GM10847 (cell line): ENCODE measurements around the gene ATXN1.

Experiments
- POLR2A ChIP-seq: IDR thresholded peaks from 2 replicates; pipeline ENCODE4 v1.6.1; 2011; ENCODE audit not compliant: insufficient read length; ENCODE audit errors: extremely low read depth

ATXN1 gene

DNA sequence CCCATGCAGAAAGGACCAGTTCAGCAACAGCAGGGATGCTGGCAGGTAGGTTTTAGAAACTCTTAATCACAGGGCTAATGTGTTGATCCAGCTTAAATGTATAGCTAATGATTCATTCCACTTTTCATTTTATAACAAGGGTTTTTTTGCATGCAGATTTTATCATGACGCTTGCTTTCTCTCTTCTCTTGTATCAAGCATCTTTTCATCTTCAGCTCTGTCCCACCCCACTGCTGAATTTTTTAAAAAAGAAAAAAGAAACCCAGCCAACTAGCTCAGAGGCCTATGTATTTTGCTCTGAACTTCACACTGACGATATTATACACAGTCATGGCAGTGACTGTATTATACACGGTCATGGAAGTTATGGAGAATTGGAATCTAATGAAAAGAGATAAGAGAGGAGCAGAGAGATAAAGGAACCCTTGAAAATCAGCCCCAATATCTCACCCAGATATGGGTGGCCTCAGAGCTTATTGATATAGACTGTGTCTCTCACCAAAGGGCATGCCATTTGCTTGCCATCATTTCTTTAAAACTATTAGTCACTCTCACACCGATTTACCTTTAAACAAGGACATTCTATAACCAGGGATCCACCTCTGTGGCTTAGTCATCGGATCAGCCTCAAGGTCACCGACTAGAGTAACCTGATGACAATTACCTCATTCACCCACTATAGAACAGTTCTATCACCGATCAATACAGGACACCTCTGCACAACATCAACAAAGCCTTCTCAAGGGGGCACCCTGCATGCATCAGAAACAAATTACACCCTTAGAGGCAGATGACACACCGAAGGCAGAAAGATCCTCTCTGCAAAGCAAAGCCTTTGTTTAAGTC lies 222.0 kb downstream of the ATXN1 start:
- TF ChIP-seq POLR2A = no peak

DNA sequence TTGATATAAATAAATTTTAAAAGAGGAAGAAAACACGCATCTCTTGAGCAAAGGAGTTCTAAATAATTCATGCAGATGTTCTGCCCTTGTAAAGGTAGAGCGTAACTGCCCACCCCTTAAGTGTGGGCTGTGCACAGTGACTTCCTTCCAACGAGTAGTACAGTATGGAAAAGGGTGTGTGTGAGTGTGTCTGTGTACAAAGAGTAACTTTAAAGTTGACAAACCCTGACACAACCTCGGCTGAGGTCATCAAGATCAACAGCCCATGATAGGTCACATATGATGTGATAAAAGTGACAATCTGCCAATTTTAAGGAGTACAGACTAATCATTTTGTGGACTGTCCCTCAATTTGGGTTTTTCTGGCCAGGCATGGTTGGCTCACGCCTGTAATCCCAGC lies 225.7 kb downstream of the ATXN1 start:
- TF ChIP-seq POLR2A = no peak

DNA sequence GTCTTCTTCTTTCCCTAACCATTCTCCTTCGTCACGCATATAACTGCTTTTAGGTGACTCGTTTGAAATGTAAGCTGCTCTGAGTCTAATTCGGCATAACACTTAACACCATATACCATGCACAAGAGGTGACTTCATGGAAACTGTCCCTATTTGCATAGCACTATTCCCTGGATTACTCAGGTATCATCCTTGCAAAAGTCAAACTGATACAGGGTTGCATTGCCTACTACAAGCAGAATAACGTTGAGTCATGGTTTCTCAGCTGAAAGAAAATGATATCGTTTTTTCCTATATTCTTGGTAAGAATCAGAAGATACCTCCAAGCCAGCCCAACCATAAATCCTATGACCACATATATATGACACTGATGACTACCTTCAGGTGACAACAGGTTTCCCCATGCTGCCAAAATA lies 227.5 kb downstream of the ATXN1 start:
- TF ChIP-seq POLR2A = no peak

DNA sequence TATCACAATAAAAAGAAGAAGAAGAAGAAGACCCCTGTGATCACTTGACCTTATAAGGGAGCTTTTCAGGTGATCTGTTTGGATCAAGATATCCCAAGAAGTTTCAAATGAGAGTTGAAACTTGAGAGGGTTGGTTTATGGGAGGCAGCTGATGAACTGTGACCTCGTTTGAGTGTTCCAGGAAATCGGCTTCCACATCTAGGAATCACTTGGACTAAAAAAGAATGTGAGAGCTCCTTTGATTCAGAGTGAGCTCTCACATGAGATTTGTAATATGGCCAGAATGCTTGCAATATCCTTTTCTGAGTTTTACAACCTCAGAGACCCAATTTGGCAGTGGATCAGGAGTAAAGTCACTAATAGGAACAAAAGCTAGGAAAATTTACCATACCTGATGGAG lies 228.1 kb downstream of the ATXN1 start:
- no peak for TF ChIP-seq POLR2A

DNA sequence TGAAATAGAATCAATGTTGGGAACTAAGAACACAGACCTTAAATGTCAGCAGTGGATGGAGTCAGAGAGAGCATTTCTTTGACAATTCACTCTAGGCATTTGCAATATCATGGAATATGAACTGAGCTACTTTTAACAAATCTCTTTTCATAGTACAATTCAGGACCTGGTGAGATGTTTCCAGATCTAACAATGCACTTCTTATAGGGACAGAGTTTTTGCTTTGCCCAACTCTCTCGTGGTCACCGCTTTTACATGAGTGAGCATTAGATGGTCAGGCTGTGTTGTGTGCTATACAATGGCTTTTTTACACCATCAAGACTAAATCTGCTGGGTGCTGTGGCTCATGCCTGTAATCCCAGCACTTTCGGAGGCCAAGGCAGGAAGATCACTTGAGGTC lies 233.6 kb downstream of the ATXN1 start:
- TF ChIP-seq POLR2A = no peak

DNA sequence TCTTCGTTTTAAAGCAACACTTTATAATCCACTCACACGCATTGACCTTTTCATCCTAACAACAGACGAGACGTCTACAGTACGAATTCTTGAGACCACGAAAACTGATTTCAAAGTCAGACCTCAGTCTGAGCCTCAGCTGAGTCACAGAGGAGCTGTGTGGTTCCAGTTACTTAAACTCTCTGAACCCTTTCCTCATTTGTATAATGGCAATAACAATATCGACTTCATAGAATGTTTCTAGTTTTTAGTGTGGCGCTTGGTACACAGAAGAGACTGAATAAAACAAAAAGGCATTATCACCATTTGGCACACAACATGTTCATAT lies 236.9 kb downstream of the ATXN1 start:
- TF ChIP-seq POLR2A = no peak

DNA sequence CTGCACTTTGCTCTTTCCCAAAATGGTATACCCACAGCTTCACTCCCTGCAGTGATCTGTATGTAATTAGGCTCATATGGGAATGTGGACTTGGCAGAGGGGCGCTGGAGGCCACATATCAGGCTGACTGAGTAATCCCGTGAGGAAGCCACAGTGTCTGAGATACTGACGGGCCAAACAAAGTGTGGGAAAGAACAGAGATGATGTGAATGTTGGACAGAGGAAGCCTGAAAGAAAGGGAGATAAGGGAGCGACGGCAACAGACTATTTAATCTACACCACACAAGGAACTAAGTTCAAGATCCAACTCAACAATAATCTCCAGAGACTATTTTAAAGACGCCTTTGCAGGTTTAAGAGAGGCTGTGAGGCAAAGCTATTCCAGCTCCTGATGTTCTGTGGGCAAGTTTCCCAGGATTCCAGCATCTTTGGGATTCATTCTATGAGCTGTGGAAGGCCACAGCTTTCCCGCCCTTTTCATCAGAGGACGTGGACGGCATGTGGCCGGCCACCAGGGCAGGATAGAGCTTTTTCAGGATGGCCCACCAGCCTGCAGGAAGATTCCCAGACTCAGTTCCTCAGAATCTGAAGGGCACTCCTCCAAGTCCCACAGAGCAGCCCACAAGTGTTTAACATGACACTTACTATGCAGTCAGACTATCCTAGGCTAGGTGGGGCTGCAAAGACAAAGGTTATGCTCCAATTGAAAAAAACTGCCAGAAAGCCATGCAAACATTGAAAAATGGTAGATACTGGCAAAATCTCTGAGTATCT lies 237.5 kb downstream of the ATXN1 start:
- TF ChIP-seq POLR2A = no peak

DNA sequence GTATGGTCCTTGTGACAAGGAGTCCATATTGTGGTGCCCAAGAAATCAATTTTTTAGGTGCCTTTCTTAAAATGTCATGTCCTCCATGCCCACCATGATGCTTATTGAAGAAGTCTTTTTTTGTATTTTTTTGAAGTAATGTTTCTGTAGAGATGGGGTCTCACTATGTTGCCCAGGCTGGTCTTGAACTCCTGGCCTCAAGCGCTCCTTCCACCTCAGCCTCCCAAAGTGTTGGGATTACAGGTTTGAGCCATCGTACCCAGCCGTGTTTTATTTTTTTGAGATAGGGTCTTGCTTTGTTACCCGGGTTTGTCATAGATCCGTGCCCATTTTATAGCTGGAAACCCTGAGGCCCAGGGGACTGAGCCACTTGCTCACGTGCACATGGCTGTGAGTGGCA lies 238.3 kb downstream of the ATXN1 start:
- no peak for TF ChIP-seq POLR2A

DNA sequence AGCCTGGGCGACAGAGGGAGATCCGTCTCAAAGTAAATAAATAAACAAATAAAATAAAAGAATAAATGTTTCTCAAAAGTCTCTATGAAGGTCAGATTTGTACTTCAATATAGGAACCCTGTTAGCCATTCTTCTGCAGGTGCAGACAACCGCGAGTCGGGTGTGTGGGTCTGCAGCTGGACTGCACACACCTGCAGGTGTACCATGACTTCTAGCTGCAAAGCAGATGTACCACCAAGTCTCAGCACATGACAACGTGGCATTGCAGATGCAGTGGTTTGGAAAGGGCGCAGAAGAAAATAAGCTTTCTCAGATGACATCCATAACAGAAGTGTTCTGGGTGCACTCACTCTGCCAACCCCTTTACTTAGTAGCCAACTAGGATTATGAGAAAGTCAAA lies 239.7 kb downstream of the ATXN1 start:
- no peak for TF ChIP-seq POLR2A

DNA sequence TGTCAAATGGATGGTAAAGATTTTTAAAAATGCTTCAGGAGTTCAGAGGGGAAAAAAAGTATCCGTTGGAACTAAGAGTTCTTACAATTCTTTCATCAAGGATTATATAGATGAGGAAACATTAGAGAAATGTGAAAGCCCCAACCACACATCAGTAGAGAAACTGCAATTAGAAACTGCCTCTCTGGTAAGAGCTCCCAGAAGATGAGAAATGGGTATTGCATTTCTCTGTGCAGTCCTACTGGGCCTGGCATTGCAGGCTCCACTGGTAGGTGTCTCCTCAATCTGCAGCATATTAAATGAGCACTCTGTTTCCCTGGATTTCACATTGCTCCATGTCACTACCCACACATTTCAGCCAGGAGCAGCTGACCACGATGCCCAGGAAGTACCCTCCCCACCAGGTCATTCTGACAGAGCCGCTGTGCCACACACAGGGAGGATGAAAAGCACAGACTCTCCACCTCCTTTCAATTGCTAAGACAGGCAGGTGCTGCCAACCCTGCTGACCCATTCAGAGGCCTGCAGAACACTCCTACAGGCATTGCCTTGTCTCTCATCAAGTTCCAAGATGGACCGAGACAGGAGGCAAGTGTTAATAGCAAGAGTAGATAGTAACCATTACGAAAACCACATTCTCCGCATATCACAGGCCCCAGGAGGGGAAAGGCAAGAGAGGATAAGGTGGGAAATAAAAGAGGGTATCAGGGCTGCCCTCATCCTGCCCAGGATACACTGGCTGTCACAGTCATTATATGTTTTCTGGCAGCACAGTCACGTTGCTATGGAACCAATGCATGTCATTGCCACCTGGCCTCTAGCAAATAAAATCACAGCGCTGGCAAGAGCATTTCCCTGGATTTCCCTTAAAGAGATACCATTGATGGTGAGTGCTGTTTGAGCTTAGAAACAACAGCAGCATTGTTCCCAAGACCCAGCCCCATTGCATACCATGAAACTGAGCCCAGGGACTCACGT lies 241.7 kb downstream of the ATXN1 start:
- TF ChIP-seq POLR2A = no peak

DNA sequence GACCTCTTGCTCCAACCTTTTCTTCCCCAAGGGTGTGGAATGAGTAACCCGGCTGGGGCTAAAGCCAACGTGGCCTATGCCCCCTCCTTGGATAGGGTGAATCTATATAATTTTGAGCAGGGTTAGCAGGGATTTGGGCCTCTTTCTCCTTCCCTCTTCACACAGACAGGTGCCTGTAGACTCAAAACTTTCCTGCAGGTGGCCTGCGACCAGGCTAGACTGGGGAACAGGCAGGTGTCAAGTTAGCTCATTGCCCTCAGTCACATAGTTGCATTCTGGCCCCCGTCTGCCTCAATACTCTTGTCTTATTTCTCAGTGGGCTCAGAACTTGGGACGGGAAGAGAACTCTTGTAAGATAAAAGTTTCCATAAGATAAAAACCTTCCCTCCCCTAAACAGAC lies 243.0 kb downstream of the ATXN1 start:
- no peak for TF ChIP-seq POLR2A

DNA sequence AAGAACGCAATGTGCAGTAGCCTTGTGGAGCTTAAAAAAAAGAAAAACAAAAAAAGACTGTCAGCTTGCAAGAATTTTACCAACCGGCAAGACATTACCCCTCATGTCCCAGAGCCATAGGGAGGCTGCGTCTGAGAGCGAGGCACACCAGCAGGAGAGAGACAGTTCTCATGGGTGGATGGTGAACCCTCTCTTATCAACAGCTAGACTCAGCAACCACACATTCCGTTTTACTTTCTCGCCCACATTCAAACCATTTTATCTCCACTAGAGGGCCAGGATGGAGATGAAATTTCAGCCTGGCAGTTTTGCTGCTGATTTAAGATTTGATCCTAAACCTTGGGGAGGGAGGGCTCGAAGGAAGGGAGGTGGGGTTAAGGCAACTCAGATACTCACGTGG lies 247.0 kb downstream of the ATXN1 start:
- no peak for TF ChIP-seq POLR2A

DNA sequence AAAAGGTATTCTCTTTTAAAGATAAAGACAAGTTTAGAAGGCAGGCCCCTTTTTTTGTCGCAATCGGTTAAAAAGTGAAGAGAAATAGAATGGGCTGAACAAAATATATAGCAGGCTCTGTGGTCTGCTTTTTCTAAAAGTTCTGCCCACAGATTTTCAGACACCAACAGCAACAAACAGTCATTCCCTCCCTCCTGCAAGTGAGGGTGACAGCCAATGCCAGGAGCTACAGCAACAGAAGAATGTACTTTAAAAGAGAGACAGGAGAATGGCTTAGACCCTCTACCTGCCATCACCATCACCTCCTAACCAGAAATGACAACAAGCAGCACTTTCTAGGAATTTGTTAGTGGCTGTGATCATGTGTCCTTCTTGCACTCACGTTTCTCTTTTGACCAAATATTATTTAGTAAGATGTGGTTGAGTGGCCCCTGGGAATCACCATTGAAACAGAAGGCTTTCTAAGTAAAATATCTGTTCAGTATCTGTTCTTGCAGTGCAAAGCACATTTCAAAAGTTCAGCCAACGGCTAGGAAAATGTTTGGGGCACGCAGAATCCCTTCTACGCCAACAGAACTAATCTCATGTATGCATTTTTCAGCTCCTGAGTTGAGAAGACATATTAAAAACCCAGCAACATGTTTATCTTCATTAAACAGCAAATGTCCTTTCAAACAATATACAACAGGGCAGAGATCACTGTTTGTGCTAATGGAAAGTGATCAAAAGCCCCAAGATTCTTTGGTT lies 248.5 kb downstream of the ATXN1 start:
- no peak for TF ChIP-seq POLR2A

DNA sequence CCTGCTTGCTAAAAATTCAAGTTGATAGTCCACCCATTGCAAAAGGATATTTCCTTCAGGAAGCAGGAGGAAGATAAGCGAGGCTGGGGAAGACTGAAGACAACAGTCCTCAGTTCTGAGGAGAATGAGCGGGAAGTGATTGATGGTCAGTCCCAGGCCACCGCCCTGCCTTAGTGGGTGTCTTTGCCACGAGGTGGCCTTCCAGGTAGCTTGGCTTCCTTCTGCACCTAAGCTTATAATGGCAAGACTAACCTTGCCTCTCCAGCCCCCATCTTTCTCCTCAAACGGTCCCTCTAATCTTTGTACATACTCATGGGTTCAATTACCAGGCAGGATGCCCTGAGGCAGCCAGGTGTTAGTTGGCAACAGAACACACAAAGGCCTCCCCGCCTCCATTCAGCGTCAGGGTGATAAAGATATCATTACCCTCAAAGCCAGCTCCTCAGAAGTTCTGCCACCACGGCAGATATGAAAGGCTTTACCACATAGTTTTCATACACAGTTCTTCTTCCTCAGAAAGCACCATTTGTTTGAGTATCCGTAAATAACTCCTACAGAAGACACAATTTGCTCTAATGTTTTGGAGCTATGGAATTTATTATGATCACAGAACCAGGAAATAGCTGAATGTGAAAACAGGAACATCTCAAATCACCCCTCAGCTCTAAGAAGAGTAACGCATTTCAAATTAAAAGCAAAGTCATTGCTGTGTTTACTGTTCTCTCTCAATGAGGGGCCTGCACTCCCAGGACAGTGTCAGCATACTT lies 249.4 kb downstream of the ATXN1 start:
- no peak for TF ChIP-seq POLR2A

DNA sequence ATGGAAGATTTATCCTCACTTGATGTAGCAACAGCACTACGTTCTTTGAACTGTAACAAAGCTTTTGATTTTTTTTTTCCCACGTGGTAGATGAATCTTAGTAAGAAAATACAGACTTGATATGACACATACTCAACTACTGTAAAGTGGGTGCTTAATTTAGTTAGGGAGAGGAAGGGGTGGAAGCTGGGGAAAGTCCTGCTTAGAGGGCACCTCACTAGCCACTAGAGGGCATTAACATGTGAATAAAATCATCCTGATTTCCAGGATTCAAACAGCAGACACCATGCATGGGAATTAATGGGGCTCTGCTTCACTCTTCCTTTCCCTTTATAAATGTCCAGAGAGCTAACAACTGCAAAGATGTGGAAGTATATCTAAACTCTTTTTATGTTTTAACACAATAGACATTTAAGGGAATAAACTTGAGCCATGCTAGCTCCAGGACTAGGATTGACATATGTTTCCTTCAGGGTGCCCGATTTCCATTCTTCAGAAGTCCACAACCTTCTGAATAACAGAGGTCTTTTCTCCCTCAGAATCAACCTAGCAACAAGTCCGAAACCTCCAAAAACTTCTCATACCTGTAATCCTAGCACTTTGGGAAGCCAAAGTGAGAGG lies 250.1 kb downstream of the ATXN1 start:
- TF ChIP-seq POLR2A = no peak
